D721Med (cell line): Measurements from ENCODE around the gene MCM6.
A peak's percentile ranks its signal among the peaks of the same experiment; 100 is the strongest.

Experiments used
- DNase-seq: peaks from one replicate; pipeline ENCODE4 v3.0.0; 2011; ENCODE audit warnings: low spot score; ENCODE audit not compliant: insufficient read length
- FAIRE-seq: peaks from 2 replicates; lab custom pipeline; 2011; peaks lifted over from hg19 to GRCh38; lab: Jason Lieb, UNC
- TF ChIP-seq, protein P1 (sequence below): IDR thresholded peaks from 2 replicates; pipeline ENCODE4 v1.5.1; 2012; ENCODE audit warnings: mild to moderate bottlenecking, control low read depth; ENCODE audit not compliant: insufficient read depth; ENCODE audit errors: missing control alignments

The MCM6 gene

DNA sequence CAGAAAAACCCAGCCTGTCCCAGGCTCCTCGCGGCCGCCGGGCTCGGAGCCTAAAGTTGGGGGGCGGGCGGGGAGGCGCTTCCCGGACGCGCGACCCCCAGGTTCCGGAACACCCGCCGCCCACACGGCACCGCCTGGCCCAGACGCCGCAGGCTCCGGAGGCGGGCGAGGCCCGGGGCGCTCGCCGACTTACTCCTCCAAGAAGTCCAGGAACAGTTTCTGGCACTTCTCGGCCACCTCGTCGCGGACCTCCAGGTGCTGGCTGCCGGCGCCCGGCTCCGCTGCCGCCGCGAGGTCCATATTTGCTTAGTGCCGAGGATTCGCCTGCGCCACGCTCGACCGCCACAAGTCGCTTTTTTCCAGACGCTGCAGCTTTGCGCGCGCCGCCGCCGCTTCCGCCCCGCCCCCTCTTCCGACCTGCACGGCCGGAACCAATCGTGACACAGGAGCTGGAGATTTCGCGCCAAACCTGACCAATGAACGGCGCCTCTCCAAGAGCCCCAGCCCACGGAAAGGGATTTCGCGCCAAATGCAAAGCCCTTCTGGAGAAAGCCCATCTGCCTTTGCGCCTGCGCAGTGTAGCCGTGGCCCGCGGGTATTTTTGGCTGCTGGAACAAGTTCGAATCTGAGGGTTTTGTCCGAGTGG lies at the start of gene MCM6:
Gene MCM6 (minus strand): TSS at position 378 of the 646 bp plus-strand sequence. CDS start 78 bp downstream, at position 300.
- no peak for FAIRE-seq
- TF ChIP-seq, protein P1, sequence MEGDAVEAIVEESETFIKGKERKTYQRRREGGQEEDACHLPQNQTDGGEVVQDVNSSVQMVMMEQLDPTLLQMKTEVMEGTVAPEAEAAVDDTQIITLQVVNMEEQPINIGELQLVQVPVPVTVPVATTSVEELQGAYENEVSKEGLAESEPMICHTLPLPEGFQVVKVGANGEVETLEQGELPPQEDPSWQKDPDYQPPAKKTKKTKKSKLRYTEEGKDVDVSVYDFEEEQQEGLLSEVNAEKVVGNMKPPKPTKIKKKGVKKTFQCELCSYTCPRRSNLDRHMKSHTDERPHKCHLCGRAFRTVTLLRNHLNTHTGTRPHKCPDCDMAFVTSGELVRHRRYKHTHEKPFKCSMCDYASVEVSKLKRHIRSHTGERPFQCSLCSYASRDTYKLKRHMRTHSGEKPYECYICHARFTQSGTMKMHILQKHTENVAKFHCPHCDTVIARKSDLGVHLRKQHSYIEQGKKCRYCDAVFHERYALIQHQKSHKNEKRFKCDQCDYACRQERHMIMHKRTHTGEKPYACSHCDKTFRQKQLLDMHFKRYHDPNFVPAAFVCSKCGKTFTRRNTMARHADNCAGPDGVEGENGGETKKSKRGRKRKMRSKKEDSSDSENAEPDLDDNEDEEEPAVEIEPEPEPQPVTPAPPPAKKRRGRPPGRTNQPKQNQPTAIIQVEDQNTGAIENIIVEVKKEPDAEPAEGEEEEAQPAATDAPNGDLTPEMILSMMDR: no peak
- peak; percentile 90 for DNase-seq

DNA sequence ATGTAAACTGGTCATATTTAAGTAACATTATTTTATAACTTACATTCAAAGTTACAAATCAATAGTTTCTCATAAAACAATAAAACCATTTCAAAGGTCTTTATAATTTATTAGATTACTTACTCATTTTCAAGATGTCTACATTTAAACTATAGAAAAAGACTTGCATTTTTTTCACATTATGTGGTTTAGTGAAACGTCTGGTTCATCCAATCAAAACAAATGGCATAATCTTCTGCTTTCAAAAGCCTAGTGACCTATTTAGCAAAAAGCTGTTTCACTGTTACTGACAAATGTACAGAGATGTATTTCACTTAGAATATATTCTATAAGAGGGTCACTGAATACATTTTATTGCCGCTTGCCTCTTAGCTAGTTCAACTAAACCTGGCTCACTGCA lies 49.3 kb upstream of the MCM6 start:
- TF ChIP-seq, protein P1: no peak
- DNase-seq (no peak), FAIRE-seq (no peak)

DNA sequence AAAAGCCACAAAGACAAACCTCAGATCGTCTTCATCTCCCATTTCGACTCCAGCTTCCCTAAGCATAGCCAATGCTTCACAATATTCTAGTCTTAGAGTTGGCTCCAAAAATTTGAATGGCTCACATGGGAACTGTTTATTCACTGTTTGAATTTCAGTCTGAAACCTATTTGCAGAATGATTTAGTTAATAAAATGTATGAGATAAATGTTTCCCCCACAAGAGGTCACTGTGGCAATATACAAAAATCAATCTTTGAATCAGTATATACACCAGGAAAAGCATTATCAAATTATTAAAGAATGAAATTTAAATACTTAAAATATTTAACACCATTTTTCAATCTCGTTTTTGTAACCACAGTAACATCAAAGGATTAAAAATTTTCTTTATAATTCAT lies 40.0 kb upstream of the MCM6 start:
- no peak for DNase-seq
- TF ChIP-seq, protein P1: peak; percentile 49
- no peak for FAIRE-seq

DNA sequence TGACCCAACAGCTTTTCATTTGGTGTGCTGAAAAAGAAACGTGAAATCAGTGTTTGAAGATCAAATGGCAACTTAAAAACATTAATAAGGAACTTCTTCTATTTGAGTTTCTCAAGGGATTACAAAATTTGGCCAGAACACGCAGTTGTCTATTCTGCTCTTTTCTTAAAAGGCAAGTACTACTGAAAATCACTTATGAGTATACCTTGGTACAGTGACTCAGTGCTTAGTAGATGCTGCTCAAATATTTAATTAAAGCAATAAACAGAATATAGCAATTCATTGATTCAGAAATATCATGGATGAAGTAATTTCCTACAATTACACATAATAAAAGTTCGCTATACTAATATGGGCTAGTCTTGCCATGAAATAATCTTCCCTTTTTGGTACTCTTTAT lies 38.2 kb upstream of the MCM6 start:
- no peak for DNase-seq
- TF ChIP-seq, protein P1: no peak
- no peak for FAIRE-seq

DNA sequence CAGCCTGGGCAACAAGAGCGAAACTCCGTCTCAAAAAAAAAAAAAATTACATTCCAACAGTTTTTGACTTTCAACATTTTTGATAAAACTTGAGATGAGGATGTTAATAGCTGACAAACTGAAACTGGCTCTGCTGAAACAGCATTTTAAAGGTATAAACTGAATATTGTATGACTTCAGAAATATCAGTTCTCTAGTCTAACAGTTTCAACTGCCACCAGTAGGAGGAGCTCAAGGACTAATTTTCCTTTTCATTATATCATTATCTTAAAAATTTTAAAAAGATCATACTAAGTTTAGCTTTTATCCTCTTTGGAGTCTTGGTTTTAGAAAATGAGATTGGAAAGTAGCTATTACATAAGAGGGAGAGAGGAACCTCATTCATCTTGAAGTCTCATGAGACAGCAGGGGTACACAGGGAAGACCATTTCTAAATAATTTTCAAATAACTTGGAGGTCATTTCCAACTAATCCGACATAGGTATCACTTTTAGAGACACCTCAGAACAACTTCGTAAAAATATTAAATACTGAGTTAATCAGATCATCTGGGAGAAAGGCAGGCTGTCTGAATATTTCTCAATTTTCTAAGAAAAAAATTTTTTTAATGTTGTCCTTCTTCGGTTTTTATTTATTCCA lies 37.6 kb upstream of the MCM6 start:
- DNase-seq: no peak
- TF ChIP-seq, protein P1: peak; percentile 74
- no peak for FAIRE-seq

DNA sequence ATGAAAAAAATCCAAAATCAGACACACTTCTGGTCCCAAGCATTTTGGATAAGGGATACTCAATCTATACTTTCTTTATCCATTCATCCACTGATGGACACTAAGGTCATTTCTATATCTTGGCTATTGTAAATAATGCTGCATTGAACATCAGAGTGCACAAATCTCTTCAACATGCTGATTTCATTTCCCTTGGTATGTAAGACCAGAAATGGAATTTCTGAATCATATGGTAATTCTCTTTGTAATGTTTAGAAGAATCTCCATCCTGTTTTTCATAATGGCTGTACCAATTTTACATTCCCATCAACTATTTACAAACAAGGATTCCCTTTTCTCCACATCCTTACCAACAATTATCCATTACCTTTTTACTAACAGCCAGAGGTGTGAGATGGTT lies 33.7 kb upstream of the MCM6 start:
- DNase-seq: no peak
- FAIRE-seq: peak; percentile 63
- TF ChIP-seq, protein P1: no peak

DNA sequence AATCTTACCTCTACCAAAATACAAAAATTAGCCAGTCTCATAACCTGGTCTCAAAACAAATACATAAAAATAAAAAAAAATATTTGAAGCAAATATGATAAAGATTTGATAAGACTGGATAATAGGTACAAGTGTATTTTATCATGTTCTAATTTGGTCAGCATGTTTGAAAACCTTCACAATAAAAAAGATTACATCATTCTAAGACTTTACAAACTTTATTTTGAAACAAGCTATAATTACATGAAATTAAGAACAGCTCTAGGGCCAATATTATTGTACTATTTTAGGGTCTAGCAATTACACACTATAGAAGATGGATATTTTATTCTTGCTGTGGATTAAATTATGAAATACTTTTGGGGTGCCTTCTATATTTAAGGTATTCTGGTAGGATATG lies 29.4 kb upstream of the MCM6 start:
- DNase-seq (no peak), FAIRE-seq (no peak)
- TF ChIP-seq, protein P1: no peak
